Adipocyte (in vitro differentiated cells): Measurements from ENCODE around the gene MGAT5B.
"Not testable (repeated sequence)": the region's sequence is repeated elsewhere in the genome, so short reads cannot be mapped to it uniquely, and the experiment has no call there.

ENCODE experiments used
- DNase-seq: peaks from one replicate; pipeline ENCODE4 v3.0.0-alpha.2; 2015; ENCODE audit warnings: low read depth
- H3K27me3 ChIP-seq: replicated peaks from 2 replicates; pipeline ENCODE4 v1.7.0; 2013; ENCODE audit warnings: mild to moderate bottlenecking, low read length, moderate library complexity; ENCODE audit not compliant: control insufficient read depth, insufficient read depth
- H3K36me3 ChIP-seq: 2 replicates; pipeline ENCODE4 v1.7.0; 2013; ENCODE audit warnings: low read length, mild to moderate bottlenecking, moderate library complexity; ENCODE audit not compliant: control insufficient read depth, insufficient read depth, severe bottlenecking
- H3K4me1 ChIP-seq: 2 replicates; pipeline ENCODE4 v1.7.0; 2013; ENCODE audit warnings: mild to moderate bottlenecking, low read length, moderate library complexity; ENCODE audit not compliant: control insufficient read depth, insufficient read depth
- H3K4me3 ChIP-seq: 2 replicates; pipeline ENCODE4 v1.7.0; 2013; ENCODE audit warnings: mild to moderate bottlenecking, low read length, moderate library complexity
- H3K9ac ChIP-seq: 2 replicates; pipeline ENCODE4 v1.7.0; 2013; ENCODE audit warnings: mild to moderate bottlenecking, low read length, moderate library complexity
- H3K9me3 ChIP-seq: 2 replicates; pipeline ENCODE4 v1.7.0; 2013; ENCODE audit warnings: mild to moderate bottlenecking, low read length, moderate library complexity; ENCODE audit not compliant: control insufficient read depth

The MGAT5B gene

DNA sequence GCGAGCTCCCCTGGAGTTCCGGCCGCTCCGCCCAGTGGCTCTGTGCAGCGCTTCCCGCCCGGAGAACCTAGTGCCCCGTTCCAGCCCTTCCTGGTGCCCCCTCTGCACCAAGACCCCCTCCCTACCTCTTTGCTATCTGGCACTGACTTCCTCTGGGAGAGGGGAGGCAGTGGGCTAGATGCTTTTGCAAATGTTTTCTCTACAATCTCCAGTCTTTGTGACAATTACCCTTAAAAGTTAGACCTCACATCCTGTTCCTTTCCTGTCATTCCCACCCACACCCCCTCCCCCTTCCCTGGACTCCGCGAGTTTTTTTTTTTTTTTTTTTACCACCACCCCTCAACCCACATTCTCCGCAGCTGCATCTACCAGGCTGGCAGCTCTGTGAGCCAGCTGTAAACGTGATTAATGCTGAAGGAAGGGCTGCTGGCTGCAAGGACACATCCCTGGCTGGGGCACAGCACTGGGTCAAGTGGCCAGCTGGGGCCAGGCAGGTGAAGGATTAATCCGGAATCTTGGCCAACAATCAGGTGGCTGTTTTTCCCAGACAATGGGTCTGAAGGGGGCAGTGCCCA is 101.5 kb downstream of the MGAT5B start:
- no peak overlapping the region for H3K4me3 ChIP-seq
- H3K27me3 ChIP-seq = peaks cover 74% of the 10 kb centered on the region
- DNase-seq = peak; percentile 45

DNA sequence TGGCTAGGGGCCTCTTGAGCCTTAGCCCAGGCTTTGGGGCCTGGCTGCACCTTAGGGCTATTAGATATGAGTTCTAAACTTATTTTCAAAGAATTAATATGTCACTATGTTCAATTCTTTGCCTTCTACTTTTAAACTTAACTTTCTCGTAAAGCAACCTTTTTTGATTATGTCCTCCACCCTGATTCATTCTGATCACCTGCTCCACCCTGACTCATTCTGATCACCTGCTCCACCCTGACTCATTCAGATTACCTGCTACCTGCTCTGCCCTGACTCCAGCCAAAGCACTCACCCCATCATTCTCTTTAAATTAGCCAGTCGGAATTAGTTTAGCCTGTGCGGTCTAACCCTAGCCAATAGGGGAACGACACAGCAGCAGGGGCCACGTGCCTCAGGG is 102.0 kb downstream of the MGAT5B start:
- H3K4me3 ChIP-seq, H3K4me1 ChIP-seq, DNase-seq, H3K9me3 ChIP-seq, H3K36me3 ChIP-seq, H3K9ac ChIP-seq: not testable (repeated sequence)
- peaks cover 72% of the 10 kb centered on the region for H3K27me3 ChIP-seq

More for the DNA sequence above, 101.5 kb downstream of the MGAT5B start:
- Histone ChIP-seq H3K4me1 (peaks cover 4% of the 10 kb centered on the region), H3K36me3 (no peaks in the 10 kb centered on the region), H3K9ac (no peak overlapping the region), H3K9me3 (no peaks in the 10 kb centered on the region)

GRCh38 chr17:76972046-76972641 is 103.9 kb downstream of the MGAT5B start:
- peaks cover 9% of the 10 kb centered on the region for H3K9me3 ChIP-seq
- no peaks in the 10 kb centered on the region for H3K36me3 ChIP-seq
- H3K4me3 ChIP-seq = no peak overlapping the region
- no peak overlapping the region for H3K9ac ChIP-seq
- H3K27me3 ChIP-seq = peaks cover 62% of the 10 kb centered on the region
- peaks cover 4% of the 10 kb centered on the region for H3K4me1 ChIP-seq
- no peak for DNase-seq

DNA sequence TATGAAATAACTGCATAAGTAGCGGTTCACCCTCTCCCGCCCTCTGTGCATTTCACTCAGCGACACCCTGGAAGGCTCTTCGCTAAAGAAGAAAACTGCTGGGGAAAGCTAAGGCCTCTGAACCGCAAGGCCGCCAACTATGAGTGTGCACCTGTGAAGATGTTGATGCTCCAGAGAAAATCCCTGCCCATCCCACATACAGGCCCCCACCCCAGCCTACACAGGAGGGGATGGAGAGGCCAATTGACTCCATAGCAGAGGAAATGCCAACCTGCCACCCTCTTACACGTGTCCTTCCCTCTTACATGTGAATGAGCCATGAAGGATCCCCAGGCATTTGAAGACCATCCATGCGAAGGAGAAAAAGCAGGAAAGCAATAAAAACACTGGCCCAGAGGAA is 104.8 kb downstream of the MGAT5B start:
- DNase-seq = no peak
- peaks cover 4% of the 10 kb centered on the region for H3K4me1 ChIP-seq
- no peak overlapping the region for H3K4me3 ChIP-seq
- H3K9me3 ChIP-seq = peaks cover 18% of the 10 kb centered on the region
- H3K36me3 ChIP-seq = no peaks in the 10 kb centered on the region
- no peak overlapping the region for H3K9ac ChIP-seq
- peaks cover 60% of the 10 kb centered on the region for H3K27me3 ChIP-seq

DNA sequence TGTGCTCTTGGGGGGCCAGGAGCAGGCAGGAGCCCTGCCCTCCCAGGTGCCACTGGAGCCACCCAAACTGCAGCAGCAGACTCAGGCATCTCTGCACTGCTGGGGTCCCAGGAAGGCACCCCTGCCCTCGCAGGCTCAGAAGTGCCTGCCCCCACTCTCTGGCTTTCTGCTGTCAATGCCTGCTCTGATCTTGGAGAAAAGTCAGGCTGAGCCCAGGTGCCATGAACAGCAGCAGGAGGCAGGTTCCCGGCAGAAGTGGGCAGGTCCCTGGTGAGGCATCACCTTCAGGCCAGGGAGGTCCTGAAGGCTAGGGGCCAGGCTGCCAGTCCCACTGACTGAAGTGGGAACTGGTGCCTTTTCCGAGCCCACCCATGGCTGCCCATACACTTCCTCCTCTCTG is 106.5 kb downstream of the MGAT5B start:
- no peak overlapping the region for H3K9ac ChIP-seq
- no peaks in the 10 kb centered on the region for H3K4me1 ChIP-seq
- no peak overlapping the region for H3K4me3 ChIP-seq
- H3K36me3 ChIP-seq = no peaks in the 10 kb centered on the region
- H3K27me3 ChIP-seq = peaks cover 56% of the 10 kb centered on the region
- no peak for DNase-seq
- H3K9me3 ChIP-seq = peaks cover 27% of the 10 kb centered on the region

GRCh38 chr17:76978050-76978449 is 109.8 kb downstream of the MGAT5B start:
- H3K9ac ChIP-seq, H3K4me1 ChIP-seq, H3K4me3 ChIP-seq, DNase-seq, H3K36me3 ChIP-seq: not testable (repeated sequence)
- H3K9me3 ChIP-seq = peaks cover 27% of the 10 kb centered on the region
- peaks cover 50% of the 10 kb centered on the region for H3K27me3 ChIP-seq

GRCh38 chr17:76981545-76982295 is 113.5 kb downstream of the MGAT5B start:
- H3K9ac ChIP-seq = no peak overlapping the region

DNA sequence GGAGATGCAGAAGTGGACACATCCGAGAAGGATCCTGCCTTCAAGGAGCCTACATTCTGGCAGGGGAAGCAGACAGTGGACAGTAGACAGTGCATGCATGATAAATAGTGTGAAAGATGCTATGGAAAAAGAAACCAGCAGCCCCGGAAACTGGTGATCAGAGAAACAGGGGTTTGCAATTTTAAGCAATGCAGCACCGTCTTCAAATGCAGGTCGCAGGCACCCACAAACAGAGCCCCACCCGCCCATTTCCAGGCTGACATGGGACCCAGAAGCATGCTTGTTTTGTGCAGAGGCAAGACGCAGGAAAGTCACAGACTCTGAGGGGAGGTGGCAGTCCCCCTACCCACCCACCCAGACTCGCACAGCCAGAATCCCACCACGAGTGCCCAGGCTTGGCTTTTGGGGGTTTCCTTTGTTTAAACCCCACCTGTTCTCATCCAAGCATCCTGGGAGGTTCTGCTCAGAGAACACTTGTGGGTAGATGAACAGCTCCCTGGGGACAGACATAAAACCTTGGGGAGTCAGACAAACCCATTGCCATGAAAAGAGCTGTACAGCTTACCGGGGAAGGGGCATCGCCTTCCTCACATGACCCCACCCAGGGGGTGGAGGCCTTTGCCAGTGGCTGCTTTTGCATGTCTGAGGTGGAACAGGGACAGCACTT is 114.3 kb downstream of the MGAT5B start:
- no peak overlapping the region for H3K9ac ChIP-seq
- no peak for DNase-seq
- no peaks in the 10 kb centered on the region for H3K36me3 ChIP-seq
- H3K9me3 ChIP-seq = peaks cover 15% of the 10 kb centered on the region
- no peaks in the 10 kb centered on the region for H3K4me1 ChIP-seq
- no peak overlapping the region for H3K4me3 ChIP-seq
- H3K27me3 ChIP-seq = peaks cover 56% of the 10 kb centered on the region

More at GRCh38 chr17:76981545-76982295, 113.5 kb downstream of the MGAT5B start:
- Histone ChIP-seq H3K4me3 (no peak overlapping the region), H3K9me3 (peaks cover 20% of the 10 kb centered on the region), H3K4me1 (no peaks in the 10 kb centered on the region), H3K36me3 (no peaks in the 10 kb centered on the region), H3K27me3 (peaks cover 57% of the 10 kb centered on the region)
- DNase-seq = no peak

DNA sequence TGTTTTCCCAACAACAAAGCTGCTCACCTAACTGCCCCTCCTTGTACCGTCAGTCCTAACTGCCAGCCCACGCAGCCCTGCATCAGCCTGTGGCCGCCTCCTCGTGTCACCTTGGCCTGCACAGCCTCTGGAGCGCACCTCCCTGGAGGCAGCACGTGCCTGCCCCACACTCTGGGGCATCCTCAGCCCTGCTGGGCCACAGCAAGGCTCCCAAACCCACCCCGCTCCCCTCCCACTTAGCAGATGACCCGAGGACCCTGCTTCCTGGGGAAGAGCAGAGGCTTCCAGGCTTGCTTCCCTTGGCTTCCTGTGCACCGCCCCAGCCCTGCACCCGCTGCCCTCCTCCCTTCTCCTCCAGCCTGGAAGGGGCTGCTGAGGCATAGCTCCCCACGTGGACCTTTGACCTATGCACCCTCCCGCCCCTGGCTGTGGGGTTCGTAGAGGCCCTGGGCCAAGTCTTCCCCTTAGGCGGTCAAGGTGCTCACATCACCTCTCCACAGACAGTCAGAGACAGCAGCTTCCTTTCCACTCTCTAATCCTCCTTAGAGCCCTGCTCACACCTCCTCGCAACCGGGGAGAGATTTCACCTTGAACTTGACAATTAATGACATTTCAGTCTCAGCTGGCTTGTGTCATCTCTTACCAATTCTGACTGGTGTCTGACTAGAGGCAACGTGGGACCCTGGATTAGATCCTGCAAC is 115.0 kb downstream of the MGAT5B start:
- H3K9me3 ChIP-seq = peaks cover 8% of the 10 kb centered on the region
- H3K9ac ChIP-seq = no peak overlapping the region
- H3K4me1 ChIP-seq = no peaks in the 10 kb centered on the region
- no peaks in the 10 kb centered on the region for H3K36me3 ChIP-seq
- peaks cover 59% of the 10 kb centered on the region for H3K27me3 ChIP-seq
- DNase-seq = no peak
- H3K4me3 ChIP-seq = no peak overlapping the region

DNA sequence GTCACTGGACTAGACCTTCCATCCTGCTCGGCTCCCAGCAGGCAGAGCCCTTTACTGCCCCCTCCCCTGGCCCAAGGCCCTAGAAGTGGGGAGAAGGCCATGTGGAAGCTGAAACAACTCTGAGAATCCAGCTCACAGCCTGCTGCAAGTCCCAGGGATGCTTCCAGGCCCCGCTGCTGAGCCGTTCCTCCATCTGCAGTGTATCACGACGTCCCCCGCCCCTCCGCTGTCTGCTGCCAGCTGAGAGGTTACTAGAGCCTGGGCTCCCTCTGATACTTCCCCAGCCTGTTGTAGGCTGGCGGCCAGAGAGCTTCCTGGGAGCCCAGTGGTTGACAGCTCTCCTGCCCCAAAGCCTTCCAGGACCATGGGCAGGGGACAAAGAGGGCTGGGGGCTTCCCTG is 118.2 kb downstream of the MGAT5B start:
- Histone ChIP-seq H3K4me1 (no peaks in the 10 kb centered on the region), H3K4me3 (no peak overlapping the region), H3K9me3 (no peaks in the 10 kb centered on the region), H3K36me3 (no peaks in the 10 kb centered on the region), H3K9ac (no peak overlapping the region), H3K27me3 (peaks cover 65% of the 10 kb centered on the region)
- no peak for DNase-seq
